NB4 (cell line): ENCODE measurements around the gene PSMC4.

Source experiments
- DNase-seq: peaks from one replicate; pipeline ENCODE4 v3.0.0; 2010; ENCODE audit warnings: low read depth
- H3K4me3 ChIP-seq: one replicate; pipeline ENCODE4 v1.5.1; 2011; ENCODE audit warnings: mild to moderate bottlenecking, low read depth, low read length, moderate library complexity
- MYC ChIP-seq: IDR thresholded peaks from 2 replicates; pipeline ENCODE4 v1.6.1; 2011; ENCODE audit warnings: low read depth, low read length
- POLR2A ChIP-seq: IDR thresholded peaks from 2 replicates; pipeline ENCODE4 v1.6.1; 2011; ENCODE audit warnings: mild to moderate bottlenecking; ENCODE audit not compliant: insufficient read length; ENCODE audit errors: extremely low read depth
- TF ChIP-seq, protein P1 (sequence below): IDR thresholded peaks from 2 replicates; pipeline ENCODE4 v1.6.1; 2011; ENCODE audit warnings: low read depth, low read length
- TF ChIP-seq, protein P2 (sequence below): IDR thresholded peaks from one replicate; pipeline ENCODE4 v1.5.1; 2012; ENCODE audit warnings: low read depth, low read length

The PSMC4 gene

DNA sequence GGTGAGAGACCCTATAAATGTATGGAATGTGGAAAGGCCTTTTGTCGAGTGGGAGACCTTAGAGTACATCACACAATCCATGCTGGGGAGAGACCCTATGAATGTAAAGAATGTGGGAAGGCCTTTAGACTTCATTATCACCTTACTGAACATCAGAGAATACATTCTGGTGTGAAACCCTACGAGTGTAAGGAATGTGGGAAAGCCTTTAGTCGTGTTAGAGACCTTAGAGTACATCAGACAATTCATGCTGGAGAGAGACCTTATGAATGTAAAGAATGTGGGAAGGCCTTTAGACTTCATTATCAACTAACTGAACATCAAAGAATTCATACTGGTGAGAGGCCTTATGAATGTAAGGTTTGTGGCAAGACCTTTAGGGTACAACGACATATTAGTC, 43.0 kb downstream of the PSMC4 start:
- H3K4me3 ChIP-seq: no peak overlapping the region
- TF ChIP-seq POLR2A (no peak), MYC (no peak)
- TF ChIP-seq, protein P1, sequence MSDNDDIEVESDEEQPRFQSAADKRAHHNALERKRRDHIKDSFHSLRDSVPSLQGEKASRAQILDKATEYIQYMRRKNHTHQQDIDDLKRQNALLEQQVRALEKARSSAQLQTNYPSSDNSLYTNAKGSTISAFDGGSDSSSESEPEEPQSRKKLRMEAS: no peak
- TF ChIP-seq, protein P2, sequence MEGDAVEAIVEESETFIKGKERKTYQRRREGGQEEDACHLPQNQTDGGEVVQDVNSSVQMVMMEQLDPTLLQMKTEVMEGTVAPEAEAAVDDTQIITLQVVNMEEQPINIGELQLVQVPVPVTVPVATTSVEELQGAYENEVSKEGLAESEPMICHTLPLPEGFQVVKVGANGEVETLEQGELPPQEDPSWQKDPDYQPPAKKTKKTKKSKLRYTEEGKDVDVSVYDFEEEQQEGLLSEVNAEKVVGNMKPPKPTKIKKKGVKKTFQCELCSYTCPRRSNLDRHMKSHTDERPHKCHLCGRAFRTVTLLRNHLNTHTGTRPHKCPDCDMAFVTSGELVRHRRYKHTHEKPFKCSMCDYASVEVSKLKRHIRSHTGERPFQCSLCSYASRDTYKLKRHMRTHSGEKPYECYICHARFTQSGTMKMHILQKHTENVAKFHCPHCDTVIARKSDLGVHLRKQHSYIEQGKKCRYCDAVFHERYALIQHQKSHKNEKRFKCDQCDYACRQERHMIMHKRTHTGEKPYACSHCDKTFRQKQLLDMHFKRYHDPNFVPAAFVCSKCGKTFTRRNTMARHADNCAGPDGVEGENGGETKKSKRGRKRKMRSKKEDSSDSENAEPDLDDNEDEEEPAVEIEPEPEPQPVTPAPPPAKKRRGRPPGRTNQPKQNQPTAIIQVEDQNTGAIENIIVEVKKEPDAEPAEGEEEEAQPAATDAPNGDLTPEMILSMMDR: no peak
- DNase-seq: no peak

DNA sequence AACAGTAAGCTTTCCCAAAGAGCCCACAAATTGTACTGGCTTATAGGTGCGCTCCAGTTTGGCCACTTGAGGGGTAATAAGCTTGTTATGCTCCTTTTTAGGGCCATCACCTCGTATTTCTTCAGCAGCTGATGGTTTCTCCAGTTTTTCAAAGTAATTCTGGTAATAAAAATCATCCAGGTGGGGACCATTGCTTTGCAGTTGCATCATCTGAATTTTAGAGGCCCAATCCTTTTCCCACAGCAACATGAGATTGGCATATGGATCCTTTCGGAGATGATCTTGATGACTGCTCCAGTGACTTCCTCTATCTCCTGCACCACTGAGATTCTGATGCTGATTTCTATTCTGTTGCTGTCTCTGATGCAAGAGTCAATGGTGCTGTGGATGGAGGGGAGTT, 53.0 kb downstream of the PSMC4 start:
- no peak for DNase-seq
- H3K4me3 ChIP-seq: no peak overlapping the region
- TF ChIP-seq, protein P1: no peak
- no peak for TF ChIP-seq MYC
- TF ChIP-seq, protein P2: no peak
- no peak for TF ChIP-seq POLR2A

DNA sequence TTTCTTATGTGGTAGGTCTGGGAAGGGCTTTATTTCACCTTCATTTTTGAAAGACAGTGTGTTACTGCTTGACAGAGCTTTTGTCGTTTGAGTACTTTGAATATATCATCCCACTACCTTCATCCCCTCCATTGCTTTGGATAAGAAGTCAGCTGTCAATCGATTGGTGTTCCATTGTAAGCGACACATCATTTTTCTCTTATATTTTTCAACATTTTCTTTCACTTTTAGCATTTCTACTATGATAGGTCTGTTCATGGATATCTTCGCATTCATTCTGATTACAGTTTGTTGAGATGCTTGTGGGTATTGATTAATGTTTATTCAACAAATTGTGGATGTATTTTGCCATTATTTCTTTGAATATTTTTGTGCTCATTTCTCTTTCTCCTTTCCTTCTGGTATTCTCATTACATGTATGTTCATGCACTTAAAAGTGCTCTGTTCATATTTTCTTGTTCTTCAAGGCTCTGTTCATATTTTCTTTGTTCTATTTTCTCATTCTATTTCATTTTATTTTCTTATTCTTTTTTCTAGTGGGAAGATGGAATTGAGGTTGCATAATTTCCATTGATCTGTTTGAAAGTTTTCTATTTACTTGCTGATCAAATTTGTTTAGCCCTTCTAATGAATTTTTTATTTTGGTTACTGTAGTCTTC, 55.1 kb downstream of the PSMC4 start:
- TF ChIP-seq, protein P1: no peak
- TF ChIP-seq, protein P2: no peak
- TF ChIP-seq POLR2A (no peak), MYC (no peak)
- no peak overlapping the region for H3K4me3 ChIP-seq
- no peak for DNase-seq

DNA sequence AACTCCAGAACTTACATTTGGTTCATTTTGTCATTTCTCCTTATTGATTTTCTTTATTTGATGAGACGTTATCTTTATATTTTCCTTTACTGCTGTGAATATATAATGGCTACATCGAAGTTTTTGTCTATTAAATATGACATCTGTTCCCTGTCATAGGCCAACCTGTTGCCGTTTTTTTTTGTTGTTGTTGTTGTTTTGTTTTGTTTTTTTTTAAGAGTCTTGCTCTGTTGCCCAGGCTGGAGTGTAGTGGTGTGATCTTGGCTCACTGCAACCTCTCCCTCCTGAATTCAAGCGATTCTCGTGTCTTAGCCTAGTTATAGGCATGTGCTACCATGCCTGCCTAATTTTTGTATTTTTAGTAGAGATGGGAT, 55.6 kb downstream of the PSMC4 start:
- H3K4me3 ChIP-seq: no peak overlapping the region
- DNase-seq: no peak
- TF ChIP-seq MYC: no peak
- TF ChIP-seq, protein P2: no peak
- TF ChIP-seq, protein P1: no peak
